ENCODE measurements around the gene CFAP47.
"Not testable (repeated sequence)": the region's sequence is repeated elsewhere in the genome, so short reads cannot be mapped to it uniquely, and the experiment has no call there.

CFAP47 gene

GRCh38 chrX:36234840-36235528 is 315.4 kb downstream of the CFAP47 start:
- DNase-seq, result not testable (repeated sequence)

- DNase-seq, result no peak
Measured at GRCh38 chrX:36241397-36241796, 321.9 kb downstream of the CFAP47 start.

- no peak for DNase-seq
Measured at GRCh38 chrX:36266155-36266554, 346.6 kb downstream of the CFAP47 start.

DNA sequence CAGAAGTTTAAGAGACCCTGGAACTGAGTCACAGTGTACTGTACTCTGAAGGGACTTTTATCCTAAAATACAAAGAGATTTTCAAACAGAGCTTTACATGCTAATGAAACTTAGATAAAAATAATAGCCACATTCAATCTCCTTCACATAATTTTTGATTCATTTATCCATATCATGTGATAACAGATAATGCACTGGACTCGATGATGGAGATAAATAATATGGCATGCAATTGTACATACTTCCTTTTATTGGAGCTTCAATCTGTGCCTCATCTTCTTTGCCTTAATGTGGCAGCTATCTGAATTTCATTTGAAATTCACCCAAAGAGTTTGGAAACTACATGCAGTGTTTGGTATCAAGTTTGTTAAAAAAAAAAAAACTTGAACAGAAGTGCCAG is 390.6 kb downstream of the CFAP47 start:
- no peak for DNase-seq

DNA sequence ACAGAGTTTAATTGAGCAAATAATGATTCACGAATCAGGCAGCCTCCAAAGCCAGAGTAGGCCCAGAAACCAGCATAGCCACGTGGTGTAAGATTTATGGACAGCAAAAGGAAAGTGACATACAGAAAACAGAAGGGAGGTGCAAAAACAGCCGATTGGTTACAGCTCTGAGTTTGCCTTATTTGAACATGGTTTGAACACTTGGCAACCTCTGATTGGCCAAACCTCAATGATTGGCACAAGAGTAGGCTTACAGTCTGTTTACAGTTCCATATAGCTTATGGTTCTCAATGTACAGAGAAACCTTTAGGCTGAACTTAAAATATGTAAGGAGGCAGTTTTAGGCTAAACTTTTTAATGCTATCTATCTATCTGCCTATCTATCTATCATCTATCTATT is 394.8 kb downstream of the CFAP47 start:
- DNase-seq, result no peak

- no peak for DNase-seq
Measured at GRCh38 chrX:36334572-36334971, 415.0 kb downstream of the CFAP47 start.

DNA sequence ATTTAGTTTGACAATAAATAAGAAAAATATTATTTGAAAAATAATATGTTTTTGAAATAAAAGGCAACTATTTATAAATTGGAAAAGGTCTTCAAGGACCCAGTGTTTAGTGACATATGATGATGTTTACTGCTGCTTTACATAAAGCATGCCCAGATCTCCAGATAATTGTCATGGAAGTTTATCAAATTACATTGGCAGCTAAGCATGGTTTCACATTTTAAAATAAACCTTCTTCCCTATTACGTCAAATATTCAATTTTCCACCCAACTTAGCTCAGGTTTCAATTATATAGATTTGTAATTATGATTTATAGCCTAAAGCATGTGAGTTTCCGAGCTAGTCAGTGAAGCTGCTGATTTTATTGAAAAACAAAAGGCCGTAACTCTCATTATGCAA is 417.2 kb downstream of the CFAP47 start:
- no peak for DNase-seq

GRCh38 chrX:36344301-36344700 is 424.8 kb downstream of the CFAP47 start:
- no peak for DNase-seq

DNA sequence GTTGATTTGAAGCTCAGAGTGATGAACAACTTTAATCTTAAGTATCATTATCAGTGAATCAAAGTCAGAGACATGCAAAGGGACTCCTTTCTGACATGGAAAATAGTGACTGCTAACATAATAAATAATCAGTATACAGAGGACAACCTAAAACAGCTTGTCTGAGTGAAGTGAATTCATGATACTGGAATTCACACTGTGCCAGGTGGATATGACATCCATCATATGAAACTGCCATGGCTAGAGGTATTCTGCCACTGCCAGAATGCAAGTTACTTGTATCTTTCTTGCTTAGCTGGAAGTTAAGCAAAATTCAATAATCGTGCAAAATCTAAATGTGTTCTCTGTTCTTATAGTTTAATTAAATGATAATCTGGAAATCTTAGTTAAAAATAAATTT is 429.0 kb downstream of the CFAP47 start:
- DNase-seq, result no peak

- no peak for DNase-seq
Measured at GRCh38 chrX:36357855-36358254, 438.3 kb downstream of the CFAP47 start.

GRCh38 chrX:36364262-36364661 is 444.7 kb downstream of the CFAP47 start:
- no peak for DNase-seq

DNA sequence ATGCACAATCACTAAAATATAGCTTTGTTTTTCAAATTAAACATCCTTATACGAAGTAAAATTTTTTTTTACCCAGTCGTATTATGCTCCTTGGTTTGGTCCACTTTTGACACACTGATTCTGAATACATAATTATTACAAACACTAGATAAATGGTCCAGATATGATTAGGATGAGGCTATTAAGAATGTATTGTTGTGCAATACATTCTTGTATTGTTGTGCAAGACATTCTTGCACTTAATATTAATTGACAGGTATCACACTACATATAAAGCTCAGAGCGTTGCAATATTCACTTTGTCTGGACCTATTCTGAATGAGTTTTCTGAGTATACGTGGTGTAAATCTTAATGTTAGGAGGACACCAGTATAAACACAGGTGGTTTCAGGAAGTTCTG is 464.0 kb downstream of the CFAP47 start:
- no peak for DNase-seq

DNA sequence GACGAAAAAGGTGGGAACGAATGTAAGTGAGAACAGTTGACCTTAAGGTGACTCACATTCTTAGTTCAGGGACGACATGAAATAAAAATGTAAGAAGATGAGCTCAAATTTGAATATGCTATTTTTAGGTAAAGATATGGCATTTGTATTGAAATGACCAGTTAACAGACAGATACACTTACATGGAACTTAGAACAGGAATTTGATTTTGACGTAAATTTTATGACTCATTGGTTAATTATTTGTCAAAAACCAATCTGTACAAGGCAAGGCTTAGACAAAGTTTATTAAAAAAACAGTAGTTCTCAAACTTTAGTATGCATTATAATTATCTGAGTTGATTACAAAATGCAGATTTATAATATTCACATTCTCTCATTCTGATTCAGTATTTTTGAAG is 469.4 kb downstream of the CFAP47 start:
- no peak for DNase-seq

GRCh38 chrX:36401774-36402173 is 482.2 kb downstream of the CFAP47 start:
- DNase-seq, result no peak

DNA sequence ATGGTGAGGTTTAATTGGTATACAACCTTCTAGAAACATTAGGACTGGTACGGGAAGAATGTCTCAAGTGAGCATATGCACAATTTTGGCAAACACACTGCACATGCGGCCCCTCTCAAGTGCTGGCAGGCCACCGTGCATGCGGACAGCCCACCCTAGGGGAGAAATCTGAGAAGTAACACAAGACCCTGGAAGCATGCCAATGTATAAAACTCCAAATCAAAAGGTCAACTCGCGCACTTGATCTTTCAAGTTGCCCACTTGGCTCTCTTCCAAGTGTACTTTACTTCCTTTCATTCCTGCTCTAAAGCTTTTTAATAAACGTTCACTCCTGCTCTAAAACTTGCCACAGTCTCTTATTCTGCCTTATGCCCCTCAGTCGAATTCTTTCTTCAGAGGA is 488.3 kb downstream of the CFAP47 start:
- DNase-seq, result no peak

DNA sequence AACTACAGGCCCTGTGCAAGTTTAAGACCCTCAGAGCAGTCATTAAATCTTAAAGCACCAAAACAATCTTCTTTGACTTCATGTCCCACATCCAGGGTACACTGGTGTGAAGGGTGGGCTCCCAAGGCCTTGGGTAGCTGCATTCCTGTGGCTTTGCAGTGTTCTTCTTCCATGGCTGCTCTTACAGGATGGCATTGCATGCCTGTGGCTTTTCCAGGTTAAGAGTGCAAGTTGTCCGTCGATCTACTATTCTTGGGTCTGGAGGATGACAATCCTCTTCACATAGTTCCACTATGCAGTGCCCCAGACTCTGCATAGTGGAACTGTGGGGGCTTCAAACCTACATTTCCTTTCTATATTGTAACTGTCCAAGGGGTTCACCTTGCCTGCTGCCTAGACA is 494.5 kb downstream of the CFAP47 start:
- DNase-seq, result no peak

DNA sequence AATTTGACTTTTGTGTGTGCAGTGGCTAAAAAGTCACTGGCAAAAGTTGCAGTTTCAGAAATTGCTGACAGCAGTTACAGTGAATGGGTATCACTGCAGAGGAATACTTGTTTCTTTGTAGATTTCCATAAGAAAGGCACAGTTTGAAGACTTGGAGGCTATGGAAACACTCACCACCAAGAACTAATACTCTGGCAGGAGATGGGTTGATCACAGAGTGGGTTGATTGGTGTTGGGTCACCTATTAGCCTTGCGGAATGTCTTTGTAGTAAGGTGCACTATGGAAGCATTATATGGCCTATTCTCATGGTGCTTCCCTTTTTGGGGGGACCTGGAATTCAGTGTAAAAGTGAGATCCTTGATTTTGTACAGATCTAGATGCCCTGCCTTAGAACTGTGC is 502.8 kb downstream of the CFAP47 start:
- no peak for DNase-seq

DNA sequence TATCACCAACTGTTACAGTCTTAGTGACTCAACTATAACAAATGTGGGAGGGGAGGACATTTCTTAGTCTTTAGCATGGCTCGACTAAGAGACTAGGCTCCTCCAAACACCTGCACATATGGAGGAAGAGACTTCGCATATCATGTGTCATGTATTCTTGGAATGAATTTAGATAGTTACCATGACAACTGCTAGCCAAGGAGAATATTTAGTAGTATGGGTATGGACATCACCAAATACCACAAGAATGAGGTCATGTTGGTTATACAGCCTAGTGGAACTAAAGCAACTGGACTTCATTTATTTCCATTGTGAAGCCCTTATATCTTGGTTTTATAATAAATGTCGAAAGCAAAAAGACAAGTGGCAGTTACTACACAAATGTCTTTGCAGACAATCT is 512.3 kb downstream of the CFAP47 start:
- DNase-seq, result no peak

DNA sequence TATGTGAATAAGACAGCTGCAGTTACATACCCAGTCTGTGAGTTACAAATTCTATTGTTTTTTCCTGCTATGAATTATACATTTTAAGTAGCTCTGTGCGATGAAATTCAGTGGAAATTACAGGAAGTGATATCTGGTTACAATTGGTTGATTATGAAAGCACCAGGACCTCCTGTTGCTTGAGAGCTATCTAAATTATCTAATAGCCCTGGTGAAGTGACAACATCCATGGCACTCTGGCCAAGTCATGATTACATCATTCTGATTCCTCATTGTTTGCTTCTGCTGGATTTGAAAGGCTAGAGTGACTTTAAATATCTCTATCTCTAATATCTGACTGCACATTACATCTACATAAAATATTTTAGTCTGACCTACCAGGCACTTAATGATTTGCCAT is 515.0 kb downstream of the CFAP47 start:
- DNase-seq, result no peak

All from HCEC 1CT (cell line).